IMR-90 (cell line): ENCODE measurements around the gene EPHB1.

ENCODE experiments used
- BHLHE40 ChIP-seq: fragments of 150-350 bp; IDR thresholded peaks from 2 replicates; pipeline ENCODE4 v1.6.1; 2016; ENCODE audit warnings: mild to moderate bottlenecking, low read depth, low read length
- CHD1 ChIP-seq: IDR thresholded peaks from 2 replicates; pipeline ENCODE4 v1.6.1; 2012; ENCODE audit warnings: low read depth, low read length, improper control_type of control experiment
- FOS ChIP-seq: fragments of 150-350 bp; IDR thresholded peaks from 2 replicates; pipeline ENCODE4 v1.6.1; 2016; ENCODE audit warnings: low read depth, low read length
- MAFK ChIP-seq: IDR thresholded peaks from 2 replicates; pipeline ENCODE4 v1.6.1; 2012; ENCODE audit warnings: low read depth, low read length, improper control_type of control experiment
- POLR2A ChIP-seq: IDR thresholded peaks from 2 replicates; pipeline ENCODE4 v1.6.1; 2012; ENCODE audit warnings: mild to moderate bottlenecking, low read depth, low read length
- RAD21 ChIP-seq: IDR thresholded peaks from 2 replicates; pipeline ENCODE4 v1.6.1; 2012; ENCODE audit warnings: low read length, improper control_type of control experiment
- RFX5 ChIP-seq: IDR thresholded peaks from 2 replicates; pipeline ENCODE4 v1.8.0; 2012; ENCODE audit warnings: low read depth, mild to moderate bottlenecking, low read length, moderate library complexity
- TF ChIP-seq, protein P1 (sequence below): conservative IDR thresholded peaks from 2 replicates; pipeline ENCODE4 v1.5.1; 2012; ENCODE audit warnings: mild to moderate bottlenecking, low read depth, low read length, improper control_type of control experiment

DNA sequence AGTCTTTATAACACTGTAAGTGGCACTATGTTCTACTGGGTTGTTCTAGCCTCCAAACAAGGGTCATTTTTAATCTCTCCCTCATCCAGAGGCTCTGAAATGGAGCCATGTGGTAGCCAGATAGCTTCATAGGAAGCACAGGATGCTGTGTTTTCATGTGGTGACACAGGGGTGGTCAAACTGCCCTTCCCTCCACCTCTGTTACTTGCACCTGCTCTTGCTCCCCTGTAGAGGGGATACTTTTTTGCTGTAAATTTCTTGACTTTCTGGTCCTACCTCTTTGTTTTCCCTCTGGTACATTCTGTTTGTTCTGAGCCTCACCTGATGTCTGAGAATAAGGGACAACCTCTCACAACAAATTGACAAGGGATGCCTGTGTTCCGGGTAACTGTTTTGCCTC, 76.8 kb downstream of the EPHB1 start:
- TF ChIP-seq POLR2A, result no peak
- TF ChIP-seq, protein P1, sequence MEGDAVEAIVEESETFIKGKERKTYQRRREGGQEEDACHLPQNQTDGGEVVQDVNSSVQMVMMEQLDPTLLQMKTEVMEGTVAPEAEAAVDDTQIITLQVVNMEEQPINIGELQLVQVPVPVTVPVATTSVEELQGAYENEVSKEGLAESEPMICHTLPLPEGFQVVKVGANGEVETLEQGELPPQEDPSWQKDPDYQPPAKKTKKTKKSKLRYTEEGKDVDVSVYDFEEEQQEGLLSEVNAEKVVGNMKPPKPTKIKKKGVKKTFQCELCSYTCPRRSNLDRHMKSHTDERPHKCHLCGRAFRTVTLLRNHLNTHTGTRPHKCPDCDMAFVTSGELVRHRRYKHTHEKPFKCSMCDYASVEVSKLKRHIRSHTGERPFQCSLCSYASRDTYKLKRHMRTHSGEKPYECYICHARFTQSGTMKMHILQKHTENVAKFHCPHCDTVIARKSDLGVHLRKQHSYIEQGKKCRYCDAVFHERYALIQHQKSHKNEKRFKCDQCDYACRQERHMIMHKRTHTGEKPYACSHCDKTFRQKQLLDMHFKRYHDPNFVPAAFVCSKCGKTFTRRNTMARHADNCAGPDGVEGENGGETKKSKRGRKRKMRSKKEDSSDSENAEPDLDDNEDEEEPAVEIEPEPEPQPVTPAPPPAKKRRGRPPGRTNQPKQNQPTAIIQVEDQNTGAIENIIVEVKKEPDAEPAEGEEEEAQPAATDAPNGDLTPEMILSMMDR, result no peak
- no peak for TF ChIP-seq RAD21
- no peak for TF ChIP-seq CHD1
- TF ChIP-seq BHLHE40, result no peak
- TF ChIP-seq MAFK, result no peak
- no peak for TF ChIP-seq FOS
- no peak for TF ChIP-seq RFX5
